GM19395 (cell line): ENCODE results near the gene TMEM72.

Source experiments
- ATAC-seq: cut with Tn5 transposase; IDR thresholded peaks from one replicate; pipeline ENCODE4 v1.9.1; 2021; ENCODE audit warnings: mild to moderate bottlenecking, moderate library complexity; ENCODE audit not compliant: unreplicated experiment

The TMEM72 gene

DNA sequence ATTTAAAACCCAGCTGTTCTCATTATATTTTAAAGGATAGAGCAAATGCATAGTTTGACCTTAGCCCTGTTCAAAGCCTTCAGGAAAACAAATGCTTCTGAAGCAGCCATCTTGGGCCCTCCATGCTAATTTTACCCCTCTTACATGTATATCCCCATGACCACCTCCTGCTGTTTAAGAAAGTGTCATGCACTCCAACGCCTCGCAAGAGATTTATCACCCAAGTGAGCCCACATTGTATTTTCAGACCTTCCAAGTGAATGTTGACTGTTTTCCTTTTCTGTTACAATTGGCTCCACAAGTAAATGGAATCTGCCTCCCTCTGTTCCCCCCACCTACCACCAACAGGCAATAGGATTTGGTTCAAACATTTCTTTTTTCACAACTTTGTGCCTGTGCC lies 5.3 kb downstream of the TMEM72 start:
- ATAC-seq, result no peak

DNA sequence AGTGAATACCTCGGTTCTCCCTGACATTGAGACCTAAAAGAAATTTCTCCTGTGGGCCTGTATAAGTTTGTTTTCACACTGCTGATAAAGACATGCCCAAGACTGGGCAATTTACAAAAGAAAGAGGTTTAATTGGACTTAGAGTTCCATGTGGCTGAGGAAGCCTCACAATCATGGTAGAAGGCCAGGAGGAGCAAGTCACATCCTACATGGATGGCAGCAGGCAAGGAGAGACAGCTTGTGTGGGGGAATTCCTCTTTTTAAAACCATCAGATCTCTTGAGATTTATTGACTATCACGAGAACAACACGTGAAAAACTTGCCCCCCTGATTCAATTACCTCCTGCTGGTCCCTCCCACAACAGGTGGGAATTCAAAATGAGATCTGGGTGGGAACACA lies 6.7 kb downstream of the TMEM72 start:
- no peak for ATAC-seq

- no peak for ATAC-seq
Observed at GRCh38 chr10:44920252-44920651, 9.1 kb downstream of the TMEM72 start.

GRCh38 chr10:44921061-44921460 lies 9.9 kb downstream of the TMEM72 start:
- ATAC-seq, result no peak

- ATAC-seq, result no peak
Observed at GRCh38 chr10:44921506-44921905, 10.4 kb downstream of the TMEM72 start.

DNA sequence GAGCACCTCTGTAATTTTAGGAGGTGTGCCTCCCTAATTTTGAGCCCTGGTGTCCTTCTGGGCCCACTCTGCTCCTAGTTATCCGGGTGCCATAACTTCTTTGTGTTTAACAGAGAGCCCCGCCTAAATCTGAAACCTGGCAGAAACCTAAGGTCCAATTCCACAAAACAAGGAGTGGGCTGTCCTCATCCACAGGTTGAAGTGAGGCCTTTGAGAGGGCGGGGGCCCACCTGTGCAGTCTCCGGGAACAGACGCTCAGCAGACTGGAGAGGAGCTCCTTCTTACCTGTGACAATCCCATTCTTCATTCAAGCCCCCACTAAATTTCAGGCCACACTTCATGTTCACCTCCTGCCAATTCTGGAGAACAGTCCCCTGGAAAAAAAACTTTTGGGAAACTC lies 10.9 kb downstream of the TMEM72 start:
- ATAC-seq, result no peak

GRCh38 chr10:44922796-44923545 lies 11.8 kb downstream of the TMEM72 start:
- ATAC-seq, result no peak

- no peak for ATAC-seq
Observed at GRCh38 chr10:44923611-44924010, 12.5 kb downstream of the TMEM72 start.

DNA sequence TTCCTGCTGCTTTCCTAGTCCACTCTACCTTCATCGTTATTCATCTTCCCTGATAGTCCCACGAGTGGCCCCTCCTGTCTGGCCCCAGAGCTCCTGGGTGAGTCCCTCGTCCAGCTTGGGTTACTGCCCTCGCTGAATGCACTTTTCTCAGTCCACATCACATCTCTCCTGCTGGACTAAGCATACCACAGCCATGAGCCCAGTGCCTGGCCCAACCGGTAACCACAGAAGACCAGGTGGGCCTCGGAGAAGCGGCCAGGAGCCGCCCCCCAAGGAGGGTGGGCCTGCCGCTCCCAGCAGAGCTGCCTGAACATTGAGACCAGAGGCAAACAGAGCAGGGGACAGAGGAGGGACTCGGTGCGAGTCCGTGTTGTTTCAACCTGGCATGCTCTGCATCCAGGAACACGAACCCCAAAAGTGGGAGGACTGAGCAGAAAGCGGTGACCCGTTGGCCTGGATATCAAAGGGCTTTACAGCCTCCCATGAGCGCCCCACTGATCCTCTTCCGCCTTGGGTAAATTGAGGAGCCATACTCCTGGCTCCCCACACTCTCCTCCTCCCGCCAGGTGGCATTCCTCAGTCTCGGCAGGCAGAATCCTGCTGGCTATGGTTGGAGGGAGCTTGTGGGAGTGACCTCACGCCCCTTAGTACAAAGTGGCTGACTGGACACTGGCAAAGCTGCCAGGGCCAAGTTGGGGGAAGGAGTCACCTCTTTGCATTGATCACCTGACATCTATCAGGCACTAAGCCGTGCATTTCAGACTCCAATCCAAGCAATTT lies 13.3 kb downstream of the TMEM72 start:
- ATAC-seq, result no peak

DNA sequence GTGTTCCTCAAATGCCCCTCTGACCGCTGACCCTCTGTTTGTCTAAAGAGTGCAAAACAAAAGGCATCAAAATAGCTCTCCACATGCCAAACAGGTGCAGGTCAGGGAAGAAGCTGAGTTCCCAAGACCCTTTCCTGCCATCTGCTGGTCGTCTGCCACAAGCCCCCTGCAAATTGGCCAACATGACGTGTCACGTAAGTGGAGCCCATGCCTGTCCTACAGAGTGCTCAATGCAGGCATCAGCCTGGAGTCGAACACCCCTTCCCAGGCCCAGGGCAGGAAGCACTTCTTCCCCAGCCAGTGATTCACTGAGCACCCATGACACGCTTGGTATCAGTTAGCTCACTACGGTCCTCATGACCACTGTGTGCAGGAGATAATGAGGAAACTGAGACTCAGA lies 14.1 kb downstream of the TMEM72 start:
- ATAC-seq, result no peak

GRCh38 chr10:44925811-44926750 lies 14.9 kb downstream of the TMEM72 start:
- no peak for ATAC-seq

DNA sequence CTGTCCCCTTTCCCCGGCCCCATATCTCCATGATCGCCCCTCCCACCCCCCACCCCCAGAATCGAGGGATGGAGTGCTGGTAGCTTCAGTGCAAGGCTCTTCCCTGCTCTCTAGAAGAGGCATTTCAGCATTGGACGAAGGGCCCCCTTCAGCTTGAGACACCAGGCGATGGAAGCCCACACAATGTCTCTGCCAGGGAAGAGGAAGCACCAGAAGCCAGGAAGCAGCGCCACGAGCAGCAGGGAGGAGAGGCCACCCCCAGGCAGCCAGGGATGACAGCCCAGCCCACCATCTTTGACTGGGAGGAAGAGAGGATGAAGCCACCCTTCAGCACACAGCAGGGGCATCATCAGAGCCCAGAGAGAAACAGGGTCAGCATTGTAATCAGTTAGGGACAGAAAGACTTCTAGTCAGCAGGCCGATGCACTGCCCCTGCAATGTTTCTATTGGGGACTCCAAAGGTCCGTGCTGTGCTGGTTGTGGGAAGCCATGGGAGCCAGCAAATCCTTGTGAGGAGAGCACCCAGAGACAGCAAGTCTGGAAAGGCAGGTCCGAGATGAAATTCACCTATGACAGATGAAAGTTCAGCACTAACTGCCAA lies 15.7 kb downstream of the TMEM72 start:
- ATAC-seq, result no peak

DNA sequence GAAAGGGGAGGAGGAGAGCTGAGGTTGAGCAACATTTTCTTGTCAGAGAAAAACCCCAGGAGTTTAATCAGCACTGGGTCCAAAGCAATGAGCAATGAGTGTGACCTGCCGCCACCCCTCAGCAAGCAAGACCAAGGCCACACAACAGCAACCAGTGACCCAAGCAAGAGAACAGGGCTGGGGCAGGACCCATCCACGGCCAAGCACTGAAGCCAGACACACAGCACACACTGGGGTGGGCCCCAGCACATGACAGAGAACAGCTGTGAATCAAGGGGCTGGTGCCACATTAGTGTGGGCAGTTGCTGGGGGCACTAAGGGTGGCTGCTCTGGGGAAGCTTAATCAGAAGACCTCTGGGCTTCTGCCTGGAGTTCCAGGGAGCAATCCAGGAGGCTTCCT lies 16.2 kb downstream of the TMEM72 start:
- no peak for ATAC-seq

DNA sequence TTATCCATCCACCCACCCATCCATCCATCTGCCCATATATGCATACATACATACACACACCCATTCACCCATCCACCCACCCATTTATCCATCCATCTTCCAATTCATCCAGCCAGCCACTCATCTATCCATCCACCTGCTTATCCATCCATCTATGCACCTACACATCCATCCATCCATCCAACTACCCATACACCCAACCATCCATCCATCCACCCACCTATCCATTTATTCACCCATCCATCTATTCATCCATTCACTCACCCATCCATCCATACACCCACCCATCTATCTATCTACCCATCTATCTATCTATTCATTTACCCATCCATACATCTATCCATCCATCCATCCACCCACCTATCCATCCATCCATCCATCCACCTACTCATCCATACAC lies 17.3 kb downstream of the TMEM72 start:
- no peak for ATAC-seq

- ATAC-seq, result no peak
Observed at GRCh38 chr10:44929356-44930255, 18.5 kb downstream of the TMEM72 start.

GRCh38 chr10:44930904-44931620 lies 19.9 kb downstream of the TMEM72 start:
- ATAC-seq, result no peak

DNA sequence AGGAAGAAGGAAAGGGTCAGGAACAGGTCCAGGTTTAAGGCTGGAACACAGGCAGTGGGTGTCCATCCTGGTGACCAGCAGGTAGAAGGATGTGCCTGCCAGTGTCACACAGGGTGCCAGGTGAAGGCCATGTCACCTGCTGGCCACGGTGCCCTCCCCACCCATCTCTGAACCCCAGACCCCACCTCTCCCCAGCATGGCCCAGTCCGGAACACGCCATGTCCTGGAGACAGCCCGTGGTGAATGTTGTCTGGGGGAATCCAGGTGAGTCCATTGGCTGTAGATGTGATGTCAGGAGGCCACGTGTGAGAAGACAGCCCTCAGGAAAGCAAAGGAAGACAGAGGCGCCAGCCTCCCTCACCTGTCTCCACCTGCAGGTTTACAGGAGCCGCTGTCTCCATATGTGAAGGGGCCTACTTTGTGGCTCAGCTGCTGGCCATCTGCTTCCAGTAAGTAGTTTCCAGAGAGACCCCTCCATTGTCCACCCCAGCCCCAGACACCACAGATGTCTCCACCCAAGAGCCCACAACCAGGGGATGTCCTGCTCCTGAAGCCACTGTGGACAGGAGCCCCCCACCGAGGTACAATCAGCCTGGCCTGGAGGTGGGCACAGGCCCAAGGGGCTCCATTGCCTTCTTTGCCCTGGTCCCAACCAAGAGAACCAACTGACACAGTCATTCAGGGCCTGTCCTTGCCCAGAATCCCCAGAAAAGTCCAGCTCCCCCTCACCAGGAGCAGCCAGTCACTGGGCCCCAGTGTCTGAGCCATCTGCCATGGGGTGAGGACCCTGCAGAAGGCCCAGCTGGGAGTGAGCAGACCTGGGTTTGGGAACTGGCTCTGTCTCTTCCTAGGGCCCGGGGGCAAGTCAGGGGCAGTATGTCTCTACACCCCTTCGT lies 20.7 kb downstream of the TMEM72 start:
- ATAC-seq, result no peak
